Spinal cord (tissue), 10 donors: ENCODE measurements around the gene PPM1G. TPM values are rescaled to one million over a fixed set of nuclear protein-coding genes. Genes with fewer than 3 reads are reported as not detected.
A peak's percentile ranks its signal among the peaks of the same experiment; 100 is the strongest.
"Not testable (repeated sequence)": the region's sequence is repeated elsewhere in the genome, so short reads cannot be mapped to it uniquely, and the experiment has no call there.

Experiments used
- DNase-seq, 6 donors: peaks; one replicate each; pipeline versions ENCODE4 v3.0.0 to v3.0.0-alpha.2; 2013 to 2015; ENCODE audit warnings: low spot score in 6 of 6, low read depth in 4 of 6
- H3K27ac ChIP-seq: one replicate; pipeline ENCODE4 v1.5.1; 2013; ENCODE audit warnings: low read depth, low read length, control low read depth
- H3K27me3 ChIP-seq: one replicate; pipeline ENCODE4 v1.6.1; 2013; ENCODE audit warnings: low read length; ENCODE audit not compliant: control insufficient read depth, insufficient read depth
- H3K36me3 ChIP-seq: one replicate; pipeline ENCODE4 v1.6.1; 2013; ENCODE audit warnings: low read length; ENCODE audit not compliant: control insufficient read depth, insufficient read depth
- H3K4me1 ChIP-seq: one replicate; pipeline ENCODE4 v1.6.1; 2013; ENCODE audit warnings: low read length; ENCODE audit not compliant: control insufficient read depth, insufficient read depth
- H3K4me3 ChIP-seq: one replicate; pipeline ENCODE4 v1.5.1; 2013; ENCODE audit warnings: low read depth, low read length, control low read depth
- H3K9me3 ChIP-seq: one replicate; pipeline ENCODE4 v1.6.1; 2013; ENCODE audit warnings: low read length; ENCODE audit not compliant: control insufficient read depth, insufficient read depth
- WGBS: methylation state at CpG from one replicate; pipeline ENCODE4 v1.1.5; 2013; ENCODE audit warnings: missing lambda C conversion rate; ENCODE audit not compliant: insufficient coverage; 5-methylcytosine and 5-hydroxymethylcytosine counted together
- polyA plus RNA-seq, 2 donors: library from polyadenylated mRNA; unstranded; fragments of 120-200 nt; gene quantifications; one replicate each; pipeline ENCODE4 v1.2.1, GENCODE V29; 2013; ENCODE audit not compliant: insufficient read length in 2 of 2
- total RNA-seq, 2 donors: library from RNA; depleted of rRNA in 1 of 2; stranded (reverse); fragments of 120-200 nt in 1 of 2; fragments of >200 nt in 1 of 2; gene quantifications; one replicate each; pipeline versions ENCODE4 v1.2.3 to v1.2.4, GENCODE V29; 2013 to 2014
- donor health status: healthy.

The PPM1G gene
- total and polyA plus RNA-seq, 4 donors = 40.2 to 96.1 (median 82.3) TPM

- peaks cover 13% of the 10 kb centered on the region for H3K4me1 ChIP-seq
- no peaks in the 10 kb centered on the region for H3K27me3 ChIP-seq
- no peak overlapping the region for H3K4me3 ChIP-seq
- H3K27ac ChIP-seq = no peak overlapping the region
- H3K9me3 ChIP-seq = no peaks in the 10 kb centered on the region
- WGBS = 77% methylated on average over 9 of the region's 10 CpGs
- no peak for DNase-seq
- H3K36me3 ChIP-seq = peaks cover 79% of the 10 kb centered on the region
Observed at GRCh38 chr2:27441226-27441926, 32.0 kb upstream of the PPM1G start.

DNA sequence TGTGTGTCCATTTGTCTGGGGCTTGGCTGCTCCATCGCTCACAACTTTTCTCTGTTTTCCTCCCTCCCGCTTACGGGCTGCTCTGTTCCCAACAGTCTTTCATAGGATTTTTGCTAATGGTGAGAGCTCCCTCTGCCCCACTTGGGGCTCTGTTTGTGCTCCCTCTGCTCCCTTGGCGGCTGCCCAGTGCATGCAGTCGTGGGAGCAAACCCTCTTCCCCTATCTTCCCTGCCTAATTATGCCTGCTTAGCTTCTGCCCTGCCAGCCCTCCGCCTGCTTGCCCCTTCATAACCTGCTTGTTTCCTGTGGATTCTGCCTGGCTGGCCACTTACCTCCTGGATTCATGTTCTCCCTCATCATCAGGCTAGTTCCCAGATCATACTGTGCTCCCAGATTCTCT is 26.2 kb upstream of the PPM1G start:
- Histone ChIP-seq H3K4me3 (no peak overlapping the region), H3K27ac (no peak overlapping the region), H3K9me3 (no peaks in the 10 kb centered on the region), H3K27me3 (no peaks in the 10 kb centered on the region), H3K36me3 (peaks cover 73% of the 10 kb centered on the region), H3K4me1 (peaks cover 3% of the 10 kb centered on the region)
- 89% methylated on average over 6 of the region's 6 CpGs for WGBS
- no peak for DNase-seq

GRCh38 chr2:27431395-27431794 is 22.0 kb upstream of the PPM1G start:
- peaks cover 35% of the 10 kb centered on the region for H3K36me3 ChIP-seq
- no peak overlapping the region for H3K27ac ChIP-seq
- DNase-seq = no peak
- H3K4me1 ChIP-seq = peaks cover 14% of the 10 kb centered on the region
- H3K27me3 ChIP-seq = no peaks in the 10 kb centered on the region
- H3K4me3 ChIP-seq = no peak overlapping the region
- no peaks in the 10 kb centered on the region for H3K9me3 ChIP-seq

DNA sequence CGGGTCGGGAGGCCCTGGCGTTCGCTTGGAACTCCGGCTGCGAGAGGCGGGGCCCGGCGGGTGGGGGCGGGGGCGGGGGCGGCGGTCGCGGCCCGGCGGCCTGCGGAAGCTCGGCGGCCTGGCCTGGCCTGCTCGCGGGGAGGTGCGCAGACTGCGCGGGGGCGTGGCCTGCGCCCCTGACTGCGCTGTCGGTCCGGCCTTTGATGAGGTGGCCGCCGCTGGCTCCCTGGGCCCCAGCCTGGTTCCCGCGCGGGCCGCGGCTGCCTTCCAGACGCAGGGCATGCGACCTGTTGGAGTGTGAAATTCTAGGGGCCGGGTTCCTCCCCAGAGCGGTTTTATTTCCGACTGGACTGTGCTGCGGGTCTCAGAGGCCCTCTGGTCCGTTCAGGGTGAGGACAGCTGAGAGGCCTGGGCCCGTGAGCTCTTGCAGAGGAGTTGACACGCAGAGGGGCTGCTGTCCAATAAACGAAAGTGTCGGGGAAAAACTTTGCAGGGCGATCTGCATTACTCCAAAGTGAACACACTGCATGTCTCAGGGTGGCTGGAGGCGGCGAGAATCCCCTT is 19.7 kb upstream of the PPM1G start:
- Histone ChIP-seq H3K27me3 (no peaks in the 10 kb centered on the region), H3K4me3 (peak overlapping the region; percentile 94), H3K27ac (peak overlapping the region; percentile 99), H3K36me3 (peaks cover 14% of the 10 kb centered on the region), H3K4me1 (peaks cover 14% of the 10 kb centered on the region), H3K9me3 (no peaks in the 10 kb centered on the region)
- WGBS = 0% methylated on average over 49 of the region's 51 CpGs
- peak in 4 of 6 donors; percentile 49 to 85 (median 65) for DNase-seq

DNA sequence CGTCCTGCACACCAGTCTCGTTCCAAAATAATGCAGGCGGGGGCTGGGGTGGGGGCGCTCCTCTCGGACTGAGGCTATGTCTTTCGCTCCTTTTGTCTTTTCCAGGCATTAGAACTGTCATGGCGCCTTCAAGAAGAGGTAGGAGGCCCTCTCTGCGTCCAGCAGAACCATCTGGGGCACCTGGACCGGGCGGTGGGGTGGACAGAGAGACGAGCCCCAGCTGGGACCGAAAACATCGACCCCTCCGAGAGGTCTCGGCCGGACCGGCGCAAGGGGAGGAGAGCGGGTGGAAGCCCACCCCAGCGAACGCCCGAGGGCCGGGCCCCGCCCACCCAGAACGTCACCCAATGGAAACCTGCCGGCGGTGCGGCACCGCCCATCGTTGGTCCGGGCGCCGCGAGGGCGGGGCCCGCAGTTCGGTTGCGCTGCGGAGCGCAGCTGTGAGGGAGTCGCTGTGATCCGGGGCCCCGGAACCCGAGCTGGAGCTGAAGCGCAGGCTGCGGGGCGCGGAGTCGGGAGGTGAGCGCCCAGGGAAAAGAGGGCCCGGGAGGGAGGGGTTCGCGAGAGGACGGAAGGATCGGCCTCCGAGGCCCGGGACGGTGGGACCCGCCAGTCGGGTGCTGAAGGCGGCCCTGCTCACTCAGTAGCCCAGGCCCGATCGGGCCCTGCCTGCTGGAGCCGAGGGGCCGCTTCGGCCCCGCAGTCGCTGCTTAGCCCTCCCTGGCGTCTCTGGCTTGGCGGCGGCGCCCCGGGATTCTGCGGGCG is 19.0 kb upstream of the PPM1G start, which contains the start of gene NRBP1:
TSS of gene NRBP1 (plus strand) at position 419 of the 765 bp plus-strand sequence. CDS start 4,643 bp downstream, outside the sequence.
- DNase-seq = peak; percentile 84 to 98 (median 92)
- 0% methylated on average over 75 of the region's 75 CpGs for WGBS
- Histone ChIP-seq H3K4me1 (peaks cover 14% of the 10 kb centered on the region), H3K36me3 (peaks cover 10% of the 10 kb centered on the region), H3K27ac (peak within 1 kb of the TSS; percentile 99), H3K4me3 (peak within 1 kb of the TSS; percentile 94), H3K27me3 (no peaks in the 10 kb centered on the region), H3K9me3 (no peaks in the 10 kb centered on the region)

- Histone ChIP-seq H3K4me3 (peak overlapping the region; percentile 94), H3K36me3 (peaks cover 5% of the 10 kb centered on the region), H3K4me1 (peaks cover 14% of the 10 kb centered on the region), H3K27me3 (no peaks in the 10 kb centered on the region), H3K9me3 (no peaks in the 10 kb centered on the region), H3K27ac (peak overlapping the region; percentile 99)
- peak in 1 of 6 donors; percentile 44 for DNase-seq
- WGBS = 0% methylated on average over 2 of the region's 7 CpGs
Observed at GRCh38 chr2:27427863-27428212, 18.4 kb upstream of the PPM1G start.

DNA sequence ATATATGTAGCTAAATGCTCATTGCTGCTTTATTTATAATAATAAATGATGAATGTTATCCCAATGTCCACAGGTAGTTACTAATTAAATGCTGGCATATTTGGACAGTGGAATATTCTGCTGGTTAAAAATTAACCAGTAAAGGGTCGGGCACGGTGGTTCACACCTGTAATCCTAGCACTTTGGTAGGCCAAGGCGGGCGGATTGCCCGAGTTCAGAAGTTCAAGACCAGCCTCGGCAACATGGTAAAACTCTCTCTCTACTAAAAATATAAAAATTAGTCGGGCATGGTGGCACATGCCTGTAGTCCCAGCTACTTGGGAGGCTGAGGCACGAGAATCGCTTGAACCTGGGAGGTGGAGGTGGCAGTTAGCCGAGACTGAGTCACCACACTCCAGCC is 15.6 kb upstream of the PPM1G start:
- H3K36me3 ChIP-seq, H3K4me1 ChIP-seq, H3K4me3 ChIP-seq, H3K27me3 ChIP-seq, H3K27ac ChIP-seq, H3K9me3 ChIP-seq, DNase-seq: not testable (repeated sequence)
- 100% methylated on average over 3 of the region's 10 CpGs for WGBS

DNA sequence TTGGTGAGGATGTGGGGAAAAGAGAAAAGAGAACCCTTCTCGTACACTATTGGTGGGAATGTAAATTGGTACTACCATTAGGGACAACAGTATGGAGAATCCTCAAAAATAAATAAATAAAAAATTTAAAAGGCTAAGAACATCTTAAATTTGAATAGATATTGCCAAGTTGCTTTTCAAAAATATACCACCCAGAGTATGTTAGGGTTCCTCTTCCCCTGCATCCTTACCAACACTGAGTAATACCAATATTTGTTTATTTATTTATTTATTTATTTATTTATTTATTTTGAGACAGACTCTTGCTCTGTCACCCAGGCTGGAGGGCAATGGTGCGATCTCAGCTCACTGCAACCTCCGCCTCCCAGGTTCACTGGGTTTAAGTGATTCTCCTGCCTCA is 13.6 kb upstream of the PPM1G start:
- peaks cover 4% of the 10 kb centered on the region for H3K4me1 ChIP-seq
- H3K27ac ChIP-seq = no peak overlapping the region
- no peak for DNase-seq
- no peaks in the 10 kb centered on the region for H3K9me3 ChIP-seq
- no peaks in the 10 kb centered on the region for H3K36me3 ChIP-seq
- H3K27me3 ChIP-seq = no peaks in the 10 kb centered on the region
- WGBS = no CpG with 5 or more reads among the region's 3 CpGs
- no peak overlapping the region for H3K4me3 ChIP-seq

- no peak for DNase-seq
- no peak overlapping the region for H3K27ac ChIP-seq
- WGBS = 94% methylated on average over 2 of the region's 4 CpGs
Observed at GRCh38 chr2:27421660-27422250, 12.4 kb upstream of the PPM1G start.

More at GRCh38 chr2:27421660-27422250, 12.4 kb upstream of the PPM1G start:
- H3K36me3 ChIP-seq = no peaks in the 10 kb centered on the region
- H3K4me3 ChIP-seq = no peak overlapping the region
- no peaks in the 10 kb centered on the region for H3K9me3 ChIP-seq
- no peaks in the 10 kb centered on the region for H3K27me3 ChIP-seq
- H3K4me1 ChIP-seq = no peaks in the 10 kb centered on the region
